HL-60/S4 (cell line): Measurements from ENCODE around the gene CHST8.
"Not testable (repeated sequence)": the region's sequence is repeated elsewhere in the genome, so short reads cannot be mapped to it uniquely, and the experiment has no call there.

Experiments used
- in situ Hi-C: fragments of 300-500 bp; cut with MboI; formaldehyde crosslinking; loops from 2 replicates; pipeline ENCODE4 v1.14.3; 2022; ENCODE audit warnings: low sequenced_read_pairs

The CHST8 gene

DNA sequence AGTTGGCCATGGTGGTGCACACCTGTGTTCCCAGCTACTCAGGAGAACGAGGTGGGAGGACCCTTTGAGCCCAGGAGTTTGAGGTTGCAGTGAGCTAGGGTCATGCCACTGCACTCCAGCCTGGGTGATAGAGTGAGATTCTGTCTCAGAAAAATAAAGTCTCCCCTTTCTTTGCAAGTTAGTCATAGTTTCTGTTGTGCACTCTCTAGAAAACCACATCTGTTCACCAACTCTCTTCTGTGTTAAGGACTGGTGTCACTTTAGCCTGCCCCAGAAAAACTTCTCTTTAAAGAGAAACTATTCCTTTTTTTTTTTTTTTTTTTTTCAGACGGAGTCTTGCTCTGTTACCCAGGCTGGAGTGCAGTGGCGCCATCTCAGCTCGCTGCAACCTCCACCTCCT lies 4.9 kb upstream of the CHST8 start:
- in situ Hi-C loops: no loop called here

DNA sequence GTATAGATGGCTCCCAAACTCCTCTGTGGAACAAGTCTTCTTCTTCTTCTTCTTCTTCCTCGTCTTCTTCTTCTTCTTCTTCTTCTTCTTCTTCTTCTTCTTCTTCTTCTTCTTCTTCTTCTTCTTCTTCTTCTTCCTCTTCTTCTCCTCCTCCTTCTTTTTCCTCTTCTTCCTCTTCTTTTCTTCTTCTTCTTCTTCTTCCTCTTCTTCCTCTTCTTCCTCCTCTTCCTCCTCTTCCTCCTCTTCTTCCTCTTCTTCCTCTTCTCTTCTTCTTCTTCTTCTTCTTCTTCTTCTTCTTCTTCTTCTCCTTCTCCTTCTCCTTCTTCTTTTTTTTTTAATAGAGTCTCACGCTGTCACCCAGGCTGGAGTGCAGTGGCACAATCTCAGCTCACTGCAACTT lies 3.4 kb upstream of the CHST8 start:
- in situ Hi-C loops: not testable (repeated sequence)

DNA sequence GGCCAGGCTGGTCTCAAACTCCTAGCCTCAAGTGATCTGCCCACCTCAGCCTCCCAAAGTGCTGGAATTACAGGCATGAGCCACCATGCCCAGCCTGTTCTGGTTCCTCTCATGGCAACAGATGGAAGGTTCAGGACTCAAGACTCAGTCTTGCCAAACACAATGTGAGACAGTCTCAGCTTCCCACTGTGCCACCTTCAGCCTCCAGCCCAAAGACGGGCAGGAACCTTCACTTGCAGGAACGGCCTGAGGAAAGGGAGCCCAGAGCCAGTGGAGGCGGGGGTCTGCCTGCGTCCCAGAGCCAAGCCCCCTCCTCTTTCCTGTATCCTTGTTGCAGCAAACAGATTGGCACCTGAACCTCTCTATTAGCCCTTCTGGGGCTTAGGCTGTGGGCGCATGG lies 2.9 kb upstream of the CHST8 start:
- in situ Hi-C loops: no loop called here

- in situ Hi-C loops: no loop called here
Measured at GRCh38 chr19:33620611-33621010, 1.1 kb upstream of the CHST8 start.

GRCh38 chr19:33621065-33621785 lies 528 bp upstream of the CHST8 start:
- in situ Hi-C loops: no loop called here

- in situ Hi-C loops: no loop called here
Measured at GRCh38 chr19:33622505-33622808, 704 bp downstream of the CHST8 start.

- in situ Hi-C loops: no loop called here
Measured at GRCh38 chr19:33622809-33623511, 1.2 kb downstream of the CHST8 start.

DNA sequence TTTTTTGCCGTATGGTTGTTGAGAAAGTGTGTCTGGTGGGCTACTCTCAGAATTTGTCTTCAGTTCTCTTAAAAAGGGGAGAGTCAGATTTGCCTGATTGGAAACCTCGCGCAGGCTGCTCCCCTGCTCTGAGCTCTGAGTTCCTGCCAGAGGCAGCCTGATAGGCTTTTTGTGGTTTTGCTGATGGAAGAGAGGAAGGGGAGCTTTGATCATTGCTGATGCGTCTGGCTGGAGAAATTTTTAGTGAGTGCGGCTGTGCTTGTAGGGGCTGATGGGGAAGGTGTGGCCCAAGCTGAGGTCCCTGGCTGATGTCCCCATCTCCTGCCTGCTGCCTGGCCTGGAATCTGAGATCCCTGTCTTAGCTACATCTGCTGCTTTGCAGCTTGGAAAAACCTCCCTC lies 2.8 kb downstream of the CHST8 start:
- in situ Hi-C loops: no loop called here

- in situ Hi-C loops: no loop called here
Measured at GRCh38 chr19:33627526-33627925, 5.8 kb downstream of the CHST8 start.

- in situ Hi-C loops: no loop called here
Measured at GRCh38 chr19:33627962-33628839, 6.4 kb downstream of the CHST8 start.

GRCh38 chr19:33628921-33629825 lies 7.4 kb downstream of the CHST8 start:
- in situ Hi-C loops: no loop called here

DNA sequence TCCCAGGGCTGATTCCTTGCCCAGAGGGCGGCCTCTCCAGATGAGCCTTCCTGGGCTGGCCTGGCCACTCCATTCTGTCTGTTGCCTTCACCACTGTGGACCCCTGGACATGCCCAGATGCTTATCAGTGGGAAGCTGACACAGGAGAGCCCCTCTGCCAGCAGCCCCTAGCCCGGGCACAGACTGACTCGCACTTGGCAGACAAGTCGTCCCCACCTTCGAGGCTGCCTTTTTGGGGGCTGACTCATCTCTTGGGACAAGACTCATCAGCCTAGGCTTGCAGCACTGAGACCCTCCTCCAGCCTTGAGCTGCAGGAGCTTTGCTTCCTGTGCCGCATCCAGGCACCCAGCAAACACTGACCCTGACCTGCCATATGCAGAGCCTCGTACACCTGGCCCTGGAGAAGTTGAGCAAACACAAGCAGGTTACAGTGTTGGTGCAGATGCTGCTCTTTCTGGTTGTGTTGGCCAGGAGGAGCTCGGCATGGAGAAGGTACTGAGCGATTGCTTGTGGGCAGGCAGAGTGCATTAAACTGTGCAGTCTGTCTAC lies 8.1 kb downstream of the CHST8 start:
- in situ Hi-C loops: no loop called here

GRCh38 chr19:33630880-33631608 lies 9.3 kb downstream of the CHST8 start:
- in situ Hi-C loops: no loop called here

DNA sequence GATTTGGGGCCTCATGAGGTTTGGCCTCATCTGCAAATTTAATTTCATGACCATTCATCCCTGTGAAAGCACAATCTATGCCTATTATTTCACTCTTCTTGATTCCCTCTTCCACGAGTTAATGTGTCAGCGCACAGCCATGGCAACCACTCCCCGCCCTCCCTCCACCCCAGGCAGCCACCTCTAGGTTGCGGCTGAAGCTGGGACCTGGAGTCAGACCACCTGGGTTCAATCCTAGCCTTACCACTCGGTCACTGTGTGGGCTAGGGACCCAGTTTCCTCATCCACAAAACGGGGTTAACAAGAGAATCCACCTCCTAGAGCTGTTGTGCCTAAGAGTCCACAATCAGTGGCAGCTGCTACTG lies 9.8 kb downstream of the CHST8 start:
- in situ Hi-C loops: no loop called here

DNA sequence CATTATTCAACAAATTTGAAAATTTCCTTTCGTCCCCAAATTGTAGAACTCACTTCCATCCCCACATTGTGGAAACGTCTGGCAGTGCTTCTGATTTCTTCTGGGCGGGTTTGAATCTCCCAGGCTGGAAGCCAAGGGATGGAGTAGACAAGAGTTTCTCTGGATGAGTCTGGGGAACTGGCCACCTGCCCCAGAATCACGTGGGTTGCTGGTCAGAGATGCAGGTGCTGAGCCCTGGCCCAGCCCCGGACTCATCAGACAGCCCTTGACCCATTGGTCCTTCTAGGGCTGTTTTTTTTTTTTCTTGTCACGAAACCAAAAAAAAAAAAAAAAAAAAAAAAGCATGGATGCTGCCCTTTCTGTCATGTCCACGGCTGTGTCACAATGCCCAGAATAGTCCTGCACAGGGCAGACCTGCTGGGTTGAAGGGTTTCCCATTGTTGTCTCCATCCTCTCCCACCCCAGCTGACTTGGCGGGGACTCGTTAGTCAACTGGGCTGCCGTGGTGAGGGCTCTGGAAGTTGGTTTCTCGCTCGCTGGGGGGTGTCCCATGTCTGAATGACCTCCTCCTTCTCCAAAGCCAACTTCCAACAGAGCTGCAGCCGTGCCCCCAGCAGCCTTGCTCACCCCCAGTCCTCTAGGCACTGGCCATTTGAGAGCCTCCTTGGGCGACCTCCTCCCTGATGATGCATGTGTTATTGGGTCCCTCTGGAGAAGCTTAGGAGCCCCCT lies 12.8 kb downstream of the CHST8 start:
- in situ Hi-C loops: no loop called here

DNA sequence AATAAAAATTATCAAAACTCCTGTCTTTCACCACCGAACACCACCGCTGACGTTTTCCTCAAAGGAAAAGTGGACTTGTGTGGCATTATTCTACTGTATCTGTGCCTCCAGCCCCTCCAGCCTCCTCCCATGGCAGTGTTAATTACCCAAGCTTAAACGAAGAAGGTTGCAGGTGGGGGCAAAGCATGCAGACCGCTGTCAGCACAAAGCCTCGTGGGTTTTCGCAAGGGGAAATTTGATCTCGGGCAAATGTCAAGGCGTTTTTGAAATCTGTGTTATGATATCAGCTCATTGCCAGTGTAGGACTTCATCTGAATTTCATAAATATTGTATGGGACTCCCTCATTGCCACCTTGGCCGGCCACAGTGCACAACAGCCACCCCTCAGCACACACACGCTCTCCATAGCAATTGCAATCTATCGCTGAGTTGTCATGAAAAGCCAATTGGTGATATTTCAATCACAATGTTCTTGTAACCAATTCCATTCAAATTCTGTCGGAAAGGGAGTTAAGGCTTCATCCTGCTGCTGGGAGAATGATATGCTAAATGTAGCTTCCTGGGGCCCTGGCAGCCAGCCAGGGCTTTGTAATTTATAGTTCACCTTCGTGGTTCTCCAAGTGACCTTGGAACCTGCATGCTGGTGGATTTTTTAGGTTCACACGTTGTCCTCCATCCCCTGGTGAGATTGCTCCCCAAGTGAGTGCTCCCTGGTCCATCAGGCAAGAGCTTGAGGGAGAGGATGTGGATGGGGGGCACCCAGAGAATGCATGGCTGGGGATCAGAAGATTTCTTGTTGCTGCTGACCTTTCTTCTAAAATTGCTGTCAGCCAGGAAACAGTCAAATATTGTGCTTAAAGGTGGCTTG lies 16.6 kb downstream of the CHST8 start:
- in situ Hi-C loops: no loop called here

DNA sequence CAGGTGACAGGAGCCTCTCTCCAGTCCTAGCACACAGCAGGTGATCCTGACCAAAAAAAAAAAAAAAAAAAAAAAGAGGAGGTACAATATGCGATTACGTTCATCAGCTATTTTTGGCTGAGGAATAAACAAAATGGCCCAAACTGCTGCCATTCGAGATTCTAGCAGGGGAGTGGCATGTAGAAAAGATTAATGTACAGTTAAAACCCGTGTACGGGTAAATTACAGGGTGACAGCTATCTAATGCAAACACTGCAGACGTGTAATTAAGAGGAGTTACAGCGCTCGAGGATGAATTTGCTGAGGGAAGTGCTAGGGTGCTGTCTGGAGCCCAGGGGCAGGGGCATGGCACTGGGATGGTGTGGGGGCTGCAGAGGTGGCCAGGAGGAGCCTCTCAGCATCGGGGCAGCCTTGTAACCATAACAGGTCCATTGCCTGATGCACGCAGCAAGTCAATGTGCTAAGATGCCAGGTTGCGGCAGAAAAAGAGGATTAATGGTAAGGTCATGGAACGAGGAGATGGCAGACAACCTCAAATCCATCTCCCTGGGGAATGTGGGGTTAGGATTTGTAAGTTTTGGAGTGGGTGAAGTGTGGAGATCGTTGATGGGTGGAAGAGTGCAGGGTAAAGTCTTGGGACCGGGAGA lies 17.4 kb downstream of the CHST8 start:
- in situ Hi-C loops: no loop called here

- in situ Hi-C loops: no loop called here
Measured at GRCh38 chr19:33640773-33641172, 19.0 kb downstream of the CHST8 start.
